Skin epidermis (tissue), 12 donors: Measurements from ENCODE around the gene UCMA.

Experiments
- H3K27ac ChIP-seq, 21 experiments: fragments of 200-600 bp; sonication (generic) in 11 of 21; one replicate each; pipeline ENCODE4 v1.5.0; 2020; ENCODE audit warnings: mild to moderate bottlenecking in 3 of 21, inconsistent platforms in 2 of 21, moderate library complexity in 2 of 21
- H3K4me3 ChIP-seq, 7 experiments: fragments of 200-600 bp; sonication (generic) in 2 of 7; one replicate each; pipeline ENCODE4 v1.5.0; 2020; ENCODE audit warnings: inconsistent platforms in 2 of 7, mild to moderate bottlenecking in 2 of 7, moderate library complexity in 1 of 7

Gene UCMA

DNA sequence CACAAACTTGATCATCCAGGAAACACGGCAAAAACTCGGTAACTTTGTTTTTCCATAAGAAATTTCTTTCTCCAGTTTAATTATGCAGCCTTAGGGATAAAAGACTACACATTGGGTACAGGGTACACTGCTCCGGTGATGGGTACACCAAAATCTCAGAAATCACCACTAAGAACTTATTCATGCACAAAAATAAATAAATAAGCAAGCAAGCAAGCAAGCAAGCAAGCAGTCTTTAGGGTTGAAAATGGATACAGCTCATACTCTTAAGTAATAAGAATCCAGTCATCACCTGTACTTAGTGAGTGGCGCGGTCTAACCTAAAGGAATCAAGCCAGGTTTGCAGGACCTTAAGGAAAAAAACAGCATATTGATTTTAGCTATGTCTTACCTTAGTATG is 42.8 kb downstream of the UCMA start:
- Histone ChIP-seq H3K4me3 (no peak overlapping the region), H3K27ac (no peak overlapping the region)

DNA sequence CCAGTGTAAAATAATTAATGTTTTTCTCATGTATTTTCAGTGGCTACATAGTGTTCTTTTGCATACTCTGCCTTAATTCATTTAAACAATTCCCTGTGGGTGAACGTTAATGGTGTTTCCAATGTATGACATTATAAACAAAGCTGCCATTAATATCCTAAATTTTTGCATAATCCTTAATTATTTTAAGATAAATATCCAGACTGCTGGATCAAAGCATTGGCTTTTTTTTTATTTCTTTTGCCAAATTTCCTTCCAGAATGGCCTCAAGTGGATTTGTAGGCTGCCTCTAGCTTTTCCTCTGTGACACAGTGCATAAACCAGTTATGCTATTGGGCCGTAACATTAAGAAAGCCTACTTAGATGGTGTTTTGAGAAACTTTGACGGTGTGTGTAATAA is 43.4 kb downstream of the UCMA start:
- Histone ChIP-seq H3K4me3 (no peak overlapping the region), H3K27ac (no peak overlapping the region)

DNA sequence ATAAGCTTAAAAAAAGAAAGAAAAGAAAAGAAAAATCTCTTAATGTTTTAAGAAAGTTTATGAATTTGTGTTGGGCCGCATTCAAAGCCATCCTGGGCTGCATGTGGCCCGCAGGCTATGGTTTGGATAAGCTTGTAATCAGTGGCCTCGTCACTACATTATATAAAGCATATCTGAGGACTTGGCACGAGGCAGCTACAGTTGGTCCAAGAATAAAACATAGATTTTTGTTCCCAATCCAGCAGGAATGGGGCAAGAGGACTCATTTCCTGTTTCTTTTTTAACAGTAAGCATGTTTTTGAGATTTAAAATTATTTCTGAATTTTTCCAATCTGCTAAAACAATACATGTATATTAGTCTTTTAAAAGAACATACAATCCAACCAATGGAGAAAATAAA is 44.2 kb downstream of the UCMA start:
- H3K4me3 ChIP-seq: no peak overlapping the region
- H3K27ac ChIP-seq: peak overlapping the region in 1 of 21 experiments; percentile 57

DNA sequence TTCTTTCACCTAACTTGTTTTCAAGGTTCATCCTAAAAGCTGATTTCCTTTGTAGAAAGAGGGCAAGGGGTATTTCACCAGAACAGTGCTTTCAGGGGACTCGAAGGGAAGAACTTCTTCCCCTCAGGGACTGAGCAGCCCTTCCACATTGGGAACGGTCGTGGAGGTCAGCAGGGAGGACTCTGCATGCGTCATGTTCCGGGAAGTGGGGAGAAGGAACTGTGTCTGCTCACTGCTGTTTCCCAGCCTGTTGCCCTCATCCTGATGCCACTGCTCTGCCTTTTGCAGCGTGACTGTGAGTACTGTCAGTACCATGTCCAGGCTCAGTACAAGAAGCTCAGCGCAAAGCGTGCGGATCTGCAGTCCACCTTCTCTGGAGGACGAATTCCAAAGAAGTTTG is 45.6 kb downstream of the UCMA start:
- H3K27ac ChIP-seq: no peak overlapping the region
- no peak overlapping the region for H3K4me3 ChIP-seq

DNA sequence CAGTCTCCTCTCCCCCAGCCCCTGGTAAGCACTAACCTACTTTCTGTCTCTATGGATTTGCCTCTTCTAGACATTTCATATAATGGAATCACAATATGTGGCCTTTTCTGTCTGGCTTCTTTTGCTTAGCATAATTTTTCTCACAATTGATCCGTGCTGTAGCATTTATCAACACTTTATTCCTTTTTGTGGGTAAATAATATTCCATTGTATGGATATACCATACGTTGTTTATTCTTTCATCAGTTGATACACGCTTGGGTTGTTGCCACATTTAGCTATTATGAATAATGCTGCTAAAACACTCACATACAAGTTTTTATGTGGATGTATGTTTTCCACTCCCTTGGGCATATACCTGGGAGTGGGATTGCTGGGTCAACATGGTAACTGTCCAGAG is 47.0 kb downstream of the UCMA start:
- Histone ChIP-seq H3K4me3 (no peak overlapping the region), H3K27ac (no peak overlapping the region)

DNA sequence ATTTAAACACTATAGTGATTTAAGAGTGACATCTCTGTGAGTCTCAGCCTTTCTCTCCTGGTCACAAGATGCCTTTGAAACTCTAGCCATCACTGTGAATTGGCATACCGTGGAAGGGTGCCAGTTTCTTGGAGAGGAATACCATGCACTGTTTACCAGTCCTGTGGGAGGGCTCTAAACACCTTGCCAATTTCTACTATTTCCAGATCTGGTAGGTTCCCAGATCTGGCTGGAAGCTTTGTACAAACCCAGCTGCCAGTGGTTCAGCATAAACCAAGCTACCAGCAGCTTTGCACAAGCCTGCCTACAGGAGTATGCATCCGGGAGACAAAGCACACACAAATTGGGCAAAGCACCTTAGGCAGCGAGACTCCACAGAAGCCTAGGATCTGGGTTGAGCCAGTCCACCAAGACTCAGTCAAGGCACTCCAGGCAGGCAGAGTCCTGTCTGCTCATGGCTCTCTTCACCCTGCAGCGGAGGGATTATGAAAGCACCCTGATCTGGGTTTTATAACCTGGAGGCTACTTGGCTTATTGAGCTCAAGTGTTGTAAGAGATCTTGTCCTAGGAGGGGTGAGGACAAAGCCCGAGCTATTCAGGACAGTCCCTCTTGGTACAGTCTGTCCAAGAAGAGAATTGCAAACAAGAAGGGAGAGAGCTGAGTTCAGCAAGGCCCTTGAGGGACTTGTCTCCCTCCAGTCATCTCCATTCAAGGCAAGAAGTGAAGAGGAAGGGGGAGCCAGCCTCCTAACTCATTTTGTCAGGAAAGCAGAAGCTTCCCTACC is 49.3 kb downstream of the UCMA start:
- no peak overlapping the region for H3K27ac ChIP-seq
- H3K4me3 ChIP-seq: no peak overlapping the region

DNA sequence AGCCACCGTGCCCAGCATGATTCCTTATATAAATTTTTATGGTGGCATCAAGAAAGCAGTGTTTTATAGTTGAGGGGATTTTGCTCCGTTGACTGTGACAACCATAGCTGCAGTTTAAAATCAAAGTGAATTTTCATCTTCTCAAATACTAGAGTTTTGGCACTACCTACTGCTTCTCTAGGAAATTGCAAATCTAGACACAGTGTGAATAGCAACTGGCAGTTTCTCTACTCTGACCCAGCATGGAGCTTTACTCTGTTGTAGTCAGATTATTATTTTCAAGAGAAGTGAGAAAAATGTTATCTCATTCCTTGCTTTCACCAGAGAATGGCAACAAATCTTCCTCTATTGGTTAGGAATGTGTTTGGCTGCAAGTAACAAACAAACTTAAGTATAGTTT is 49.9 kb downstream of the UCMA start:
- no peak overlapping the region for H3K27ac ChIP-seq
- no peak overlapping the region for H3K4me3 ChIP-seq

DNA sequence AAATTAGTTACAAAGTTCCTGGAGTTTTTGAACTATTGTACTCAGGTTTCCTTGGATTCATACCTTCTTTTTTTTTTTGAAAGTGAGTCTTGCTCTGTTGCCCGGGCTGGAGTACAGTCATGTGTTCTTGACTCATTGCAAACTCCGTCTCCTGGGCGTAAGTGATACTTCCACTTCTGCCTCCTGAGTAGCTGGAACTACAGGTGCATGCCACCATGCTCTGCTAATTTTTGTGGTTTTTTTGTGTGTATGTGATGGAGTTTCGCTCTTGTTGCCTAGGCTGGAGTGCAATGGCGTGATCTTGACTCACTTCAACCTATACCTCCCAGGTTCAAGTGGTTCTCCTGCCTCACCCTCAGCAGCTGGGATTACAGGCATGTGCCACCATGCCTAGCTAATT is 50.5 kb downstream of the UCMA start:
- Histone ChIP-seq H3K4me3 (no peak overlapping the region), H3K27ac (no peak overlapping the region)

DNA sequence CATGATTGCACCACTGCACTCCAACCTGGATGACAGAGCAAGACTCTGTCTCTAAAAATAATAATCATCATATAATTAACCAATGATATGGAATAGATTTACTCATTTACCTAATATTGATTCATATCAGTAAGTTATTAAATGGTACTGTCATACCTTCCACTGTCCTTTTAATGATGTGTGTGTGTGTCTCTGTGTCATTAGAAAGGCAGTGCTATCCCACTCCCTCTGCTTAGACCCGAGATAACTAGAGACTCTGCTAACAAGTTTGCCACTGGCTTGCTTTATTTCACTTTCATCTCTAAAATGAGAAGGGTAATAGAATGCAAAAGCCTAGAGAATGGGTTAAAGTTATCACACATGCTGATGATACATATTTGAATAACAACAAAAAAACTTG is 51.8 kb downstream of the UCMA start:
- Histone ChIP-seq H3K4me3 (no peak overlapping the region), H3K27ac (no peak overlapping the region)

DNA sequence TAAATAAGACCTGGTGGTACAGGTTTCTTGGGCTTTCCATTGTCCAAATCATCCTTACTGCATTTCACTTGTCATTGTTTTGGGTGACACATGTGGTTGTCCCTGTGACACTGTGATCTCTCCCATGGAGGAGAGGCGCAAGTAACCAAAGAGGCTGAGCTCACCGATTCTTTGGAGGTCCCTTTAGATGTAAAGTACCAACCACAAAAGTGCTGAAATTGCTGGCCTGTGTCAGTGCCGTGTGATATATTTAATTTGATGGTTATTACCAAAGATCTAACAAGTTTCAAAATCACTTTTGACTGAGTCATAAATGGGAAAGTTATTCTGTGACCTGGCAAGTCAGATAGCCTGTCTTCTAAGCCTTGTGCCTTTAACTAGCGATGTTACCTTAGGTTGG is 53.4 kb downstream of the UCMA start:
- H3K4me3 ChIP-seq: no peak overlapping the region

DNA sequence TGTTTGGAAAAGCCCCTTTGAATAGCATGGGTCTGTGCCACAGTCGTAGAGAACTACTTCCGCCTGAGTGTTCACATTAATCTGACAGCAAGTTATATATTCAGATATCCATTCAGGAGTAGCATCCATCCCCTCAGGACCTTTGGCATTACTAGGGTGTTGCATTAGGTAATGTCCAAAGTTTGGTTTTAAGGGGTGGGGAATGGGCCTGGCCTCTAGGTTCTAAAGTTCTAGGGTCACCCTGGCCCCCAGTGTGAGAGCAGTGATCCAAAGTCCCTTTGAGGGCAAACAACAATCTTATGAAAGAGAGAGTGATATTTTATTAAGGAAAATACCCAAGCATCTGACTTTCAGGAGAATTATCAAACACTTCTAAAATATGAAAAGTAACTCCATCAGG is 60.6 kb downstream of the UCMA start:
- Histone ChIP-seq H3K4me3 (no peak overlapping the region), H3K27ac (no peak overlapping the region)

More for the DNA sequence above, 53.4 kb downstream of the UCMA start:
- no peak overlapping the region for H3K27ac ChIP-seq
